GM23338 (cell line): ENCODE data around the gene HRH4. TPM values are rescaled to one million over a fixed set of nuclear protein-coding genes. Genes with fewer than 3 reads are reported as not detected.

Source experiments
- ATAC-seq: fragments of 200-7000 bp; cut with Tn5 transposase; 3 replicates; pipeline ENCODE4 v1.9.1; 2020
- DNase-seq: peaks from one replicate; pipeline ENCODE4 v3.0.0-alpha.2; 2015; ENCODE audit warnings: low spot score
- H2AFZ ChIP-seq: fragments of 200-600 bp; sonication (generic); 2 replicates; pipeline ENCODE4 v1.8.0; 2016; ENCODE audit warnings: antibody characterized with exemption, mild to moderate bottlenecking, moderate library complexity
- H3F3A ChIP-seq: fragments of 200-600 bp; sonication (generic); replicated peaks from 2 replicates; pipeline ENCODE4 v1.8.0; 2017; ENCODE audit warnings: antibody characterized with exemption, mixed run types, low read depth
- H3K27ac ChIP-seq: fragments of 200-600 bp; sonication (generic); 2 replicates; pipeline ENCODE4 v1.6.1; 2016; ENCODE audit warnings: low read depth
- H3K27me3 ChIP-seq: fragments of 200-600 bp; sonication (generic); 2 replicates; pipeline ENCODE4 v1.8.0; 2016; ENCODE audit warnings: mild to moderate bottlenecking, mixed run types, moderate library complexity; ENCODE audit not compliant: insufficient read depth
- H3K36me3 ChIP-seq: fragments of 200-600 bp; sonication (generic); 2 replicates; pipeline ENCODE4 v1.8.0; 2016; ENCODE audit warnings: mild to moderate bottlenecking; ENCODE audit not compliant: insufficient read depth
- H3K4me1 ChIP-seq: fragments of 200-600 bp; sonication (generic); 2 replicates; pipeline ENCODE4 v1.8.0; 2016; ENCODE audit warnings: mild to moderate bottlenecking, moderate library complexity; ENCODE audit not compliant: insufficient read depth
- H3K4me2 ChIP-seq: fragments of 200-600 bp; sonication (generic); 2 replicates; pipeline ENCODE4 v1.7.1; 2017; ENCODE audit warnings: mixed run types
- H3K4me3 ChIP-seq: fragments of 200-600 bp; sonication (generic); 2 replicates; pipeline ENCODE4 v1.6.1; 2016; ENCODE audit warnings: mixed run types
- H3K79me2 ChIP-seq: fragments of 200-600 bp; sonication (generic); replicated peaks from 2 replicates; pipeline ENCODE4 v1.8.0; 2017; ENCODE audit warnings: mild to moderate bottlenecking; ENCODE audit not compliant: insufficient read depth
- H3K9me2 ChIP-seq: fragments of 200-600 bp; sonication (generic); 2 replicates; pipeline ENCODE4 v1.8.0; 2017; ENCODE audit not compliant: insufficient read depth
- H4K20me1 ChIP-seq: fragments of 200-600 bp; sonication (generic); replicated peaks from 2 replicates; pipeline ENCODE4 v1.8.0; 2017; ENCODE audit warnings: mild to moderate bottlenecking; ENCODE audit not compliant: insufficient read depth
- H3K27ac Mint-ChIP-seq: 2 replicates; pipeline ENCODE4 v1.8.0; 2020; ENCODE audit warnings: inconsistent platforms, mild to moderate bottlenecking, moderate library complexity, mixed read lengths
- H3K27me3 Mint-ChIP-seq: 3 replicates; pipeline ENCODE4 v1.8.0; 2022; ENCODE audit warnings: low read depth, mild to moderate bottlenecking, moderate library complexity, mixed read lengths, inconsistent platforms; ENCODE audit not compliant: insufficient read depth, poor library complexity
- H3K36me3 Mint-ChIP-seq: 3 replicates; pipeline ENCODE4 v1.8.0; 2021; ENCODE audit warnings: low read depth, mild to moderate bottlenecking, inconsistent platforms, moderate library complexity, mixed read lengths
- H3K4me1 Mint-ChIP-seq: 3 replicates; pipeline ENCODE4 v1.8.0; 2020; ENCODE audit warnings: mild to moderate bottlenecking, inconsistent platforms, mixed read lengths
- H3K4me3 Mint-ChIP-seq: 3 replicates; pipeline ENCODE4 v1.8.0; 2021; ENCODE audit warnings: moderate library complexity, mild to moderate bottlenecking, inconsistent platforms, mixed read lengths
- H3K9me3 Mint-ChIP-seq: 3 replicates; pipeline ENCODE4 v1.8.0; 2020; ENCODE audit warnings: moderate library complexity, mild to moderate bottlenecking, inconsistent platforms, mixed read lengths
- CREB1 ChIP-seq: fragments of 250-450 bp; sonication (Bioruptor Pico); IDR thresholded peaks from 2 replicates; pipeline ENCODE4 v1.5.0; 2020; ENCODE audit warnings: low read depth, mild to moderate bottlenecking, moderate library complexity
- JUNB ChIP-seq: IDR thresholded peaks from one replicate; pipeline ENCODE4 v1.6.1; 2016; ENCODE audit warnings: antibody characterized with exemption; ENCODE audit not compliant: unreplicated experiment
- POLR2AphosphoS5 ChIP-seq: IDR thresholded peaks from 2 replicates; pipeline ENCODE4 v1.6.1; 2016; ENCODE audit warnings: antibody characterized with exemption, low read depth
- REST ChIP-seq: IDR thresholded peaks from one replicate; pipeline ENCODE4 v1.6.1; 2018; ENCODE audit warnings: antibody characterized with exemption; ENCODE audit not compliant: unreplicated experiment
- STAT1 ChIP-seq: IDR thresholded peaks from one replicate; pipeline ENCODE4 v1.6.1; 2016; ENCODE audit warnings: antibody characterized with exemption; ENCODE audit not compliant: unreplicated experiment
- ZNF114 ChIP-seq: fragments of 250-450 bp; sonication (Bioruptor Pico); IDR thresholded peaks from 2 replicates; pipeline ENCODE4 v1.5.0; 2020; ENCODE audit warnings: mild to moderate bottlenecking, moderate library complexity
- polyA plus RNA-seq: library from polyadenylated mRNA; unstranded; fragments of >200 nt; fragmentation: Nextera tagmentation; extraction: Ambion mirVana; gene quantifications from 2 replicates; pipeline ENCODE4 v1.2.1, GENCODE V29; 2016
- total RNA-seq: library from RNA; depleted of rRNA; stranded (reverse); fragments of >200 nt; shearing (Covaris generic); gene quantifications from 2 replicates; pipeline ENCODE4 v1.2.3, GENCODE V29; 2014
- TF ChIP-seq, protein P1 (sequence below), 2 experiments: fragments of 200-600 bp in 1 of 2; sonication (generic) in 1 of 2; conservative IDR thresholded peaks; 2 replicates each; pipeline versions ENCODE4 v1.5.1 to v1.6.1; 2016 to 2017; ENCODE audit warnings: antibody characterized with exemption in 2 of 2, low read depth in 2 of 2, mild to moderate bottlenecking in 2 of 2, moderate library complexity in 1 of 2
- TF ChIP-seq, protein P2 (sequence below): fragments of 250-450 bp; sonication (Bioruptor Pico); IDR thresholded peaks from 2 replicates; pipeline ENCODE4 v1.5.0; 2020; ENCODE audit warnings: mild to moderate bottlenecking, moderate library complexity

Gene HRH4
- total and polyA plus RNA-seq, 2 experiments from 2014 or later, result 0.17 TPM; not detected in 1

GRCh38 chr18:24515721-24516120 lies 55.3 kb downstream of the HRH4 start:
- H2AFZ ChIP-seq, result 0 out of 2 replicates have a peak overlapping the region, but pooled peaks have one; percentile 28
- no peaks in the 10 kb centered on the region; the same call in 2 of the 3 replicates for H3K4me1 Mint-ChIP-seq
- H4K20me1 ChIP-seq, result no peaks in the 10 kb centered on the region
- no peaks in the 10 kb centered on the region for H3F3A ChIP-seq
- peaks cover 7% of the 10 kb centered on the region for H3K27me3 Mint-ChIP-seq
- ATAC-seq, result no peak
- H3K9me3 Mint-ChIP-seq, result no peaks in the 10 kb centered on the region
- H3K27me3 ChIP-seq, result no peaks in the 10 kb centered on the region
- no peaks in the 10 kb centered on the region for H3K36me3 ChIP-seq
- H3K4me3 Mint-ChIP-seq, result no peak overlapping the region
- DNase-seq, result no peak
- no peaks in the 10 kb centered on the region for H3K36me3 Mint-ChIP-seq
- H3K27ac ChIP-seq, result no peak overlapping the region
- H3K79me2 ChIP-seq, result no peaks in the 10 kb centered on the region
- no peak overlapping the region for H3K4me2 ChIP-seq
- no peak for TF ChIP-seq JUNB
- no peak for TF ChIP-seq POLR2AphosphoS5
- TF ChIP-seq CREB1 (CRISPR knock-in tag), result no peak
- TF ChIP-seq ZNF114, result no peak
- TF ChIP-seq REST, result no peak
- TF ChIP-seq, protein P1, sequence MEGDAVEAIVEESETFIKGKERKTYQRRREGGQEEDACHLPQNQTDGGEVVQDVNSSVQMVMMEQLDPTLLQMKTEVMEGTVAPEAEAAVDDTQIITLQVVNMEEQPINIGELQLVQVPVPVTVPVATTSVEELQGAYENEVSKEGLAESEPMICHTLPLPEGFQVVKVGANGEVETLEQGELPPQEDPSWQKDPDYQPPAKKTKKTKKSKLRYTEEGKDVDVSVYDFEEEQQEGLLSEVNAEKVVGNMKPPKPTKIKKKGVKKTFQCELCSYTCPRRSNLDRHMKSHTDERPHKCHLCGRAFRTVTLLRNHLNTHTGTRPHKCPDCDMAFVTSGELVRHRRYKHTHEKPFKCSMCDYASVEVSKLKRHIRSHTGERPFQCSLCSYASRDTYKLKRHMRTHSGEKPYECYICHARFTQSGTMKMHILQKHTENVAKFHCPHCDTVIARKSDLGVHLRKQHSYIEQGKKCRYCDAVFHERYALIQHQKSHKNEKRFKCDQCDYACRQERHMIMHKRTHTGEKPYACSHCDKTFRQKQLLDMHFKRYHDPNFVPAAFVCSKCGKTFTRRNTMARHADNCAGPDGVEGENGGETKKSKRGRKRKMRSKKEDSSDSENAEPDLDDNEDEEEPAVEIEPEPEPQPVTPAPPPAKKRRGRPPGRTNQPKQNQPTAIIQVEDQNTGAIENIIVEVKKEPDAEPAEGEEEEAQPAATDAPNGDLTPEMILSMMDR (conservative IDR thresholded peaks at IDR 0.05; ENCODE audit: low read depth in 2 of 2), result no peak
- no peak for TF ChIP-seq STAT1
- TF ChIP-seq, protein P2, sequence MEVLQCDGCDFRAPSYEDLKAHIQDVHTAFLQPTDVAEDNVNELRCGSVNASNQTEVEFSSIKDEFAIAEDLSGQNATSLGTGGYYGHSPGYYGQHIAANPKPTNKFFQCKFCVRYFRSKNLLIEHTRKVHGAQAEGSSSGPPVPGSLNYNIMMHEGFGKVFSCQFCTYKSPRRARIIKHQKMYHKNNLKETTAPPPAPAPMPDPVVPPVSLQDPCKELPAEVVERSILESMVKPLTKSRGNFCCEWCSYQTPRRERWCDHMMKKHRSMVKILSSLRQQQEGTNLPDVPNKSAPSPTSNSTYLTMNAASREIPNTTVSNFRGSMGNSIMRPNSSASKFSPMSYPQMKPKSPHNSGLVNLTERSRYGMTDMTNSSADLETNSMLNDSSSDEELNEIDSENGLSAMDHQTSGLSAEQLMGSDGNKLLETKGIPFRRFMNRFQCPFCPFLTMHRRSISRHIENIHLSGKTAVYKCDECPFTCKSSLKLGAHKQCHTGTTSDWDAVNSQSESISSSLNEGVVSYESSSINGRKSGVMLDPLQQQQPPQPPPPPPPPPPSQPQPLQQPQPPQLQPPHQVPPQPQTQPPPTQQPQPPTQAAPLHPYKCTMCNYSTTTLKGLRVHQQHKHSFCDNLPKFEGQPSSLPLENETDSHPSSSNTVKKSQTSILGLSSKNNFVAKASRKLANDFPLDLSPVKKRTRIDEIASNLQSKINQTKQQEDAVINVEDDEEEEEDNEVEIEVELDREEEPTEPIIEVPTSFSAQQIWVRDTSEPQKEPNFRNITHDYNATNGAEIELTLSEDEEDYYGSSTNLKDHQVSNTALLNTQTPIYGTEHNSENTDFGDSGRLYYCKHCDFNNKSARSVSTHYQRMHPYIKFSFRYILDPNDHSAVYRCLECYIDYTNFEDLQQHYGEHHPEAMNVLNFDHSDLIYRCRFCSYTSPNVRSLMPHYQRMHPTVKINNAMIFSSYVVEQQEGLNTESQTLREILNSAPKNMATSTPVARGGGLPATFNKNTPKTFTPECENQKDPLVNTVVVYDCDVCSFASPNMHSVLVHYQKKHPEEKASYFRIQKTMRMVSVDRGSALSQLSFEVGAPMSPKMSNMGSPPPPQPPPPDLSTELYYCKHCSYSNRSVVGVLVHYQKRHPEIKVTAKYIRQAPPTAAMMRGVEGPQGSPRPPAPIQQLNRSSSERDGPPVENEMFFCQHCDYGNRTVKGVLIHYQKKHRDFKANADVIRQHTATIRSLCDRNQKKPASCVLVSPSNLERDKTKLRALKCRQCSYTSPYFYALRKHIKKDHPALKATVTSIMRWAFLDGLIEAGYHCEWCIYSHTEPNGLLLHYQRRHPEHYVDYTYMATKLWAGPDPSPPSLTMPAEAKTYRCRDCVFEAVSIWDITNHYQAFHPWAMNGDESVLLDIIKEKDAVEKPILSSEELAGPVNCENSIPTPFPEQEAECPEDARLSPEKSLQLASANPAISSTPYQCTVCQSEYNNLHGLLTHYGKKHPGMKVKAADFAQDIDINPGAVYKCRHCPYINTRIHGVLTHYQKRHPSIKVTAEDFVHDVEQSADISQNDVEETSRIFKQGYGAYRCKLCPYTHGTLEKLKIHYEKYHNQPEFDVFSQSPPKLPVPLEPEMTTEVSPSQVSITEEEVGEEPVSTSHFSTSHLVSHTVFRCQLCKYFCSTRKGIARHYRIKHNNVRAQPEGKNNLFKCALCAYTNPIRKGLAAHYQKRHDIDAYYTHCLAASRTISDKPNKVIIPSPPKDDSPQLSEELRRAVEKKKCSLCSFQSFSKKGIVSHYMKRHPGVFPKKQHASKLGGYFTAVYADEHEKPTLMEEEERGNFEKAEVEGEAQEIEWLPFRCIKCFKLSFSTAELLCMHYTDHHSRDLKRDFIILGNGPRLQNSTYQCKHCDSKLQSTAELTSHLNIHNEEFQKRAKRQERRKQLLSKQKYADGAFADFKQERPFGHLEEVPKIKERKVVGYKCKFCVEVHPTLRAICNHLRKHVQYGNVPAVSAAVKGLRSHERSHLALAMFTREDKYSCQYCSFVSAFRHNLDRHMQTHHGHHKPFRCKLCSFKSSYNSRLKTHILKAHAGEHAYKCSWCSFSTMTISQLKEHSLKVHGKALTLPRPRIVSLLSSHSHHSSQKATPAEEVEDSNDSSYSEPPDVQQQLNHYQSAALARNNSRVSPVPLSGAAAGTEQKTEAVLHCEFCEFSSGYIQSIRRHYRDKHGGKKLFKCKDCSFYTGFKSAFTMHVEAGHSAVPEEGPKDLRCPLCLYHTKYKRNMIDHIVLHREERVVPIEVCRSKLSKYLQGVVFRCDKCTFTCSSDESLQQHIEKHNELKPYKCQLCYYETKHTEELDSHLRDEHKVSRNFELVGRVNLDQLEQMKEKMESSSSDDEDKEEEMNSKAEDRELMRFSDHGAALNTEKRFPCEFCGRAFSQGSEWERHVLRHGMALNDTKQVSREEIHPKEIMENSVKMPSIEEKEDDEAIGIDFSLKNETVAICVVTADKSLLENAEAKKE (CRISPR knock-in tag), result no peak
- no peak overlapping the region for H3K4me3 ChIP-seq
- 0 out of 2 replicates have a peak, but pooled peaks cover 11% of the 10 kb centered on the region for H3K9me2 ChIP-seq
- H3K4me1 ChIP-seq, result no peaks in the 10 kb centered on the region
- H3K27ac Mint-ChIP-seq, result no peak overlapping the region
